ENCODE results near the gene CCDC69.

CCDC69 gene

GRCh38 chr5:151141535-151141934 is 82.4 kb downstream of the CCDC69 start:
- no peak overlapping the region for H3K27ac ChIP-seq

GRCh38 chr5:151140686-151141459 is 83.0 kb downstream of the CCDC69 start:
- TF ChIP-seq, protein P1, sequence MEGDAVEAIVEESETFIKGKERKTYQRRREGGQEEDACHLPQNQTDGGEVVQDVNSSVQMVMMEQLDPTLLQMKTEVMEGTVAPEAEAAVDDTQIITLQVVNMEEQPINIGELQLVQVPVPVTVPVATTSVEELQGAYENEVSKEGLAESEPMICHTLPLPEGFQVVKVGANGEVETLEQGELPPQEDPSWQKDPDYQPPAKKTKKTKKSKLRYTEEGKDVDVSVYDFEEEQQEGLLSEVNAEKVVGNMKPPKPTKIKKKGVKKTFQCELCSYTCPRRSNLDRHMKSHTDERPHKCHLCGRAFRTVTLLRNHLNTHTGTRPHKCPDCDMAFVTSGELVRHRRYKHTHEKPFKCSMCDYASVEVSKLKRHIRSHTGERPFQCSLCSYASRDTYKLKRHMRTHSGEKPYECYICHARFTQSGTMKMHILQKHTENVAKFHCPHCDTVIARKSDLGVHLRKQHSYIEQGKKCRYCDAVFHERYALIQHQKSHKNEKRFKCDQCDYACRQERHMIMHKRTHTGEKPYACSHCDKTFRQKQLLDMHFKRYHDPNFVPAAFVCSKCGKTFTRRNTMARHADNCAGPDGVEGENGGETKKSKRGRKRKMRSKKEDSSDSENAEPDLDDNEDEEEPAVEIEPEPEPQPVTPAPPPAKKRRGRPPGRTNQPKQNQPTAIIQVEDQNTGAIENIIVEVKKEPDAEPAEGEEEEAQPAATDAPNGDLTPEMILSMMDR (IDR thresholded peaks at IDR 0.05) = no peak
- no peak for TF ChIP-seq ZFX (IDR thresholded peaks at IDR 0.05; ENCODE audit: borderline replicate concordance)
- H3K27ac ChIP-seq = no peak overlapping the region

More at GRCh38 chr5:151141535-151141934, 82.4 kb downstream of the CCDC69 start:
- TF ChIP-seq ZFX (IDR thresholded peaks at IDR 0.05; ENCODE audit: borderline replicate concordance) = no peak
- TF ChIP-seq, protein P1 (IDR thresholded peaks at IDR 0.05) = no peak

- no peak for TF ChIP-seq ZFX (IDR thresholded peaks at IDR 0.05; ENCODE audit: borderline replicate concordance)
- TF ChIP-seq, protein P1 (IDR thresholded peaks at IDR 0.05) = no peak
- no peak overlapping the region for H3K27ac ChIP-seq
These were observed 84.2 kb downstream of the CCDC69 start for GRCh38 chr5:151139646-151140045.

DNA sequence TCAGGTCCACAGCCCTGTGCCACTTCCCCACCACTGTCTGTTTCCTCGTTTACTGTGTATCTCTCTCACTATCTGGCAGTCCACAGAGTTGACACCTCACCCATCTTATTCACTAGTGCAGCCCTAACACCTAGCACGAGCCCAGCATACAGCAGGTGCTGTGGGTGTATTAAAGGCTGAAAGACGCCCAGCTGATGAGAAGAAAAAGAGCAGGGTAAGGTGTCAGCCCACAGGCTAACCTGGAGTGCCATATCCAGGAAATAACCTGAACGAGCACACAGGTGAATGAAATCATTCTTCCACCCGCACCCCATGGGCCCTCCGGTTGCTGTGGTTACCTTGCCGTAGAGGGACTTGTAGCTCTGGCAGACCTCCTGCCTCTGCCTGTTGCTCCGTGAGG is 84.9 kb downstream of the CCDC69 start:
- H3K27ac ChIP-seq = no peak overlapping the region
- TF ChIP-seq ZFX (IDR thresholded peaks at IDR 0.05; ENCODE audit: borderline replicate concordance) = no peak
- TF ChIP-seq, protein P1 (IDR thresholded peaks at IDR 0.05) = no peak

DNA sequence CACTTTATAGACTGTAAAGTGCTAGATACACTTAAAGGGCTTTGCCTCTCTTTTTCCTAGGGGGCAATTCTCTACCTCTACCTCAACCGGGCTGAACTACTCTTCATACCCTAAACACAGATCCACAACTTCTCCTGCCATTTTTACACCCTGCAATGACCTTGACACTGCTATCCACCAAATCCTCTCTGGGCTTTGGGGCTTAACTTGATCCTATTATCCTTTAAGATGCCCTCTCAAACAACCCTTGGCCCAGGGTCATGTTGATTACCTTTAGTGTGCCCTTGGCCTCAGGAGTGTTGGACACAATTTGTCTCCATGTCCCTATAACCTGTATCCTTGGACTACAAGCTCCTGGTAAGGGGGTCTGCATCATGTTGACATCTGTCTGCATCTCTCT is 85.8 kb downstream of the CCDC69 start:
- TF ChIP-seq, protein P1 (IDR thresholded peaks at IDR 0.05) = no peak
- TF ChIP-seq ZFX (IDR thresholded peaks at IDR 0.05; ENCODE audit: borderline replicate concordance) = no peak
- H3K27ac ChIP-seq = no peak overlapping the region

DNA sequence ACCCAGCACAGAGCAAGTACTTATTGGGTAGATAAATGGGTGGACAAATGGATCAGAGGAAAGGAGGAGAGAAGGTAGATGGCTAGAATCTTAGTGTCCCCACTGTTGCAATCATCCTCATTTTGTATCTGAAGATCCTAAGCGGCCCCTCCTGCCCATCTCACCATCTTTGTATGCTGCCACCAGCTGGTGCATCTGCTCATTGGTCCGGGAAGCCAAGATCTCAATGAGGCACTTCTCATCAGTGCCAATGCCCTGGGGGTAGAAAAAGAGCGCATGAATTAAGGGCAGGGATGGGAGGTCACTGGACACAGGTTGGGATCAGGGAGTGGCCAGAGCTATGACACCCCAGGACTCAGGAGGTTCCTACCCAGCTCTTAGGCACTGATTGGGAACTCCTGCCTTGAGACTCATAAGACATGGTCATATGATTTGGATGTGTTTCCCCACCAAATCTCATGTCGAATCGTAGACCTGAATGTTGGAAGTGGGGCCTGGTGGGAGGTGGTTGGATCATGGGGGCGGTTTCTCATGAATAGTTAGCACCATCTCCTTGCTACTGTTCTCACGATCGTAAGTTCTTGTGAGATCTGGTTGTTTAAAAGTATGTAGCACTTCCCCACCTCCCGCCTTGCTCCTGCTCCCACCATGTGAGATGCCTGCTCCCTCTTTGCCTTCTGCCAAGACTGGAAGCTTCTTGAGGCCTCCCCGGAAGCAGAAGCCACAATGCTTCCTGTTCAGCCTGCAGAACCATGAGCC is 86.6 kb downstream of the CCDC69 start:
- no peak overlapping the region for H3K27ac ChIP-seq
- no peak for TF ChIP-seq ZFX (IDR thresholded peaks at IDR 0.05; ENCODE audit: borderline replicate concordance)
- TF ChIP-seq, protein P1 (IDR thresholded peaks at IDR 0.05) = no peak

- no peak for TF ChIP-seq ZFX (IDR thresholded peaks at IDR 0.05; ENCODE audit: borderline replicate concordance)
- TF ChIP-seq, protein P1 (IDR thresholded peaks at IDR 0.05) = no peak
- peak overlapping the region; percentile 33 for H3K27ac ChIP-seq
These were observed 89.7 kb downstream of the CCDC69 start for GRCh38 chr5:151134228-151134627.

Data from 22Rv1 (cell line).